K562 (cell line): ENCODE results near the gene UBTFL1. TPM values are rescaled to one million over a fixed set of nuclear protein-coding genes. Genes with fewer than 3 reads are reported as not detected.
"Not testable (repeated sequence)": the region's sequence is repeated elsewhere in the genome, so short reads cannot be mapped to it uniquely, and the experiment has no call there.

Source experiments
- ATAC-seq: fragments of 200-7000 bp; cut with Tn5 transposase; 3 replicates; pipeline ENCODE4 v1.9.1; 2020; ENCODE audit warnings: moderate library complexity
- BruUV-seq: library from RNA; stranded (reverse); fragments of 400-500 nt; replicated peaks from 2 replicates; lab custom pipeline; 2021; lab: Mats Ljungman, UMichigan
- CTCF ChIA-PET: fragments of 300-600 bp; formaldehyde crosslinking; extraction: SDS; loops from one replicate; lab custom pipeline; 2021; ENCODE audit warnings: low intra/inter-chr PET ratio; lab: Yijun Ruan, JAX
- POLR2A ChIA-PET: fragments of 300-600, 350-650 bp; sonication (Branson Sonifier 250); formaldehyde crosslinking; extraction: SDS; loops from one replicate; lab custom pipeline; 2021; ENCODE audit warnings: antibody characterized with exemption, inconsistent platforms; lab: Yijun Ruan, JAX
- DNase-seq, 4 experiments: peaks; one replicate each; pipeline versions ENCODE4 v3.0.0 to v3.0.0-alpha.2; 2011 to 2018; ENCODE audit warnings: low spot score in 3 of 4, mixed read lengths in 3 of 4; ENCODE audit errors: extremely low read depth in 1 of 4
- FAIRE-seq: peaks from 2 replicates; lab custom pipeline; 2011; peaks lifted over from hg19 to GRCh38; lab: Jason Lieb, UNC
- H2AFZ ChIP-seq: 2 replicates; pipeline ENCODE4 v1.6.0; 2011; ENCODE audit warnings: low read depth, low read length, control low read depth, inconsistent platforms
- H3K27ac ChIP-seq: fragments of 200-600 bp; 3 replicates; pipeline ENCODE4 v1.8.0; 2011; ENCODE audit warnings: low read depth, mild to moderate bottlenecking, control low read depth, inconsistent platforms, low read length, moderate library complexity, mixed read lengths; ENCODE audit errors: extremely low read depth
- H3K27me3 ChIP-seq, 2 experiments: fragments of 300-600 bp in 1 of 2; 2 replicates in 1 of 2; 3 replicates in 1 of 2; pipeline versions ENCODE4 v1.6.0 to v1.8.0; 2011; ENCODE audit warnings: inconsistent platforms in 2 of 2, low read length in 2 of 2, mild to moderate bottlenecking in 1 of 2, mixed read lengths in 1 of 2, moderate library complexity in 1 of 2; ENCODE audit not compliant: control insufficient read depth in 2 of 2, insufficient read depth in 2 of 2
- H3K36me3 ChIP-seq: fragments of 300-600 bp; 3 replicates; pipeline ENCODE4 v1.8.0; 2011; ENCODE audit warnings: mild to moderate bottlenecking, low read length, inconsistent platforms; ENCODE audit not compliant: control insufficient read depth, insufficient read depth
- H3K4me1 ChIP-seq, 2 experiments: fragments of 200-600 bp in 1 of 2; replicated peaks in 1 of 2; 2 replicates in 1 of 2; 3 replicates in 1 of 2; pipeline versions ENCODE4 v1.5.1 to v1.8.0; 2011; ENCODE audit warnings: inconsistent platforms in 2 of 2, low read length in 2 of 2, mild to moderate bottlenecking in 1 of 2, mixed read lengths in 1 of 2, moderate library complexity in 1 of 2; ENCODE audit not compliant: control insufficient read depth in 2 of 2, insufficient read depth in 2 of 2
- H3K4me2 ChIP-seq: 2 replicates; pipeline ENCODE4 v1.6.1; 2011; ENCODE audit warnings: low read length, control low read depth, inconsistent platforms, mixed read lengths; ENCODE audit not compliant: insufficient read depth
- H3K4me3 ChIP-seq: fragments of 200-600 bp; sonication (generic), shearing (Covaris generic); 2 replicates; pipeline ENCODE4 v1.5.1; 2016; ENCODE audit warnings: control low read depth, inconsistent platforms
- H3K79me2 ChIP-seq: fragments of 200-600 bp; 3 replicates; pipeline ENCODE4 v1.8.0; 2011; ENCODE audit warnings: low read length, inconsistent platforms; ENCODE audit not compliant: control insufficient read depth, insufficient read depth
- H3K9ac ChIP-seq, 2 experiments: 2 replicates each; pipeline versions ENCODE4 v1.6.0 to v1.6.1; 2011; ENCODE audit warnings: low read depth in 2 of 2, low read length in 2 of 2, control low read depth in 1 of 2, inconsistent platforms in 1 of 2, mild to moderate bottlenecking in 1 of 2, mixed read lengths in 1 of 2; ENCODE audit not compliant: insufficient read depth in 1 of 2
- H3K9me1 ChIP-seq: one replicate; pipeline ENCODE4 v1.6.0; 2011; ENCODE audit warnings: inconsistent platforms, mild to moderate bottlenecking, low read length, moderate library complexity; ENCODE audit not compliant: control insufficient read depth, insufficient read depth
- H3K9me3 ChIP-seq: replicated peaks from 2 replicates; pipeline ENCODE4 v1.5.1; 2011; ENCODE audit warnings: low read depth, low read length, inconsistent platforms; ENCODE audit not compliant: control insufficient read depth, insufficient read depth
- H4K20me1 ChIP-seq: replicated peaks from 2 replicates; pipeline ENCODE4 v1.6.1; 2011; ENCODE audit warnings: low read length, inconsistent platforms, mixed read lengths; ENCODE audit not compliant: control insufficient read depth, insufficient read depth
- L3MBTL2 ChIP-seq: fragments of 450-650 bp; IDR thresholded peaks from 2 replicates; pipeline ENCODE4 v1.6.1; 2016; ENCODE audit warnings: mild to moderate bottlenecking, moderate library complexity
- MGA ChIP-seq: fragments of 450-650 bp; IDR thresholded peaks from 2 replicates; pipeline ENCODE4 v1.6.1; 2016; ENCODE audit warnings: mild to moderate bottlenecking, moderate library complexity
- NFRKB ChIP-seq: fragments of 450-650 bp; IDR thresholded peaks from 2 replicates; pipeline ENCODE4 v1.6.1; 2016; ENCODE audit warnings: low read depth
- NRF1 ChIP-seq, 2 experiments: fragments of 450-650 bp; IDR thresholded peaks in 1 of 2; conservative IDR thresholded peaks in 1 of 2; 2 replicates each; pipeline ENCODE4 v1.6.1; 2014; ENCODE audit warnings: mild to moderate bottlenecking in 2 of 2
- TAF7 ChIP-seq: fragments of 450-650 bp; IDR thresholded peaks from 2 replicates; pipeline ENCODE4 v1.6.1; 2016; ENCODE audit warnings: missing genetic modification characterization, missing compliant biosample characterization
- WGBS: fragments of 100-300 bp; shearing (Covaris generic); methylation state at CpG from one replicate; pipeline ENCODE4 v1.1.6; 2016; ENCODE audit warnings: low coverage, mixed read lengths; ENCODE audit not compliant: insufficient coverage; ENCODE audit errors: missing lambda C conversion rate; 5-methylcytosine and 5-hydroxymethylcytosine counted together
- in situ Hi-C: fragments of 300-500 bp; cut with MboI; formaldehyde crosslinking; loops from 4 replicates; pipeline ENCODE4 v1.15.0; 2018; ENCODE audit warnings: inconsistent platforms, mixed read lengths
- intact Hi-C: fragments of 100-400 bp; cut with micrococcal nuclease; formaldehyde crosslinking; loops from 2 replicates; pipeline ENCODE4 v1.14.2; 2022
- polyA plus RNA-seq, 8 experiments: library from polyadenylated mRNA; depleted of rRNA in 4 of 8; stranded (reverse) in 5 of 8; unstranded in 3 of 8; fragments of >200 nt; fragmentation: Nextera tagmentation in 2 of 8; fragmentation: Illumina TruSeq in 1 of 8; extraction: Ambion mirVana in 2 of 8; extraction: Trizol in 1 of 8; gene quantifications; 2 replicates each; pipeline versions ENCODE4 v1.2.1 to v1.2.3, GENCODE V29; 2011 to 2014; ENCODE audit warnings: inconsistent platforms in 1 of 8, missing spikeins in 1 of 8
- total RNA-seq, 7 experiments: library from RNA; depleted of rRNA in 6 of 7; stranded (reverse); fragments of >200 nt in 6 of 7; fragmentation: Illumina TruSeq in 2 of 7; extraction: Trizol in 2 of 7; gene quantifications; 2 replicates each; pipeline versions ENCODE4 v1.2.1 to v1.2.3, GENCODE V29; 2011 to 2021; ENCODE audit warnings: low replicate concordance in 1 of 7

The UBTFL1 gene
- total and polyA plus RNA-seq, 9 of the 15 experiments (the other 6 are each of a cell fraction or from before 2014, with no cell fraction given): not detected

- H3K4me1 ChIP-seq, H2AFZ ChIP-seq, H3K9ac ChIP-seq, H3K27me3 ChIP-seq, H3K4me2 ChIP-seq, H3K27ac ChIP-seq, CTCF ChIA-PET, DNase-seq, FAIRE-seq, BruUV-seq, intact Hi-C loops, H3K4me3 ChIP-seq, H3K9me1 ChIP-seq, H3K36me3 ChIP-seq, H4K20me1 ChIP-seq, H3K9me3 ChIP-seq, H3K79me2 ChIP-seq, in situ Hi-C loops, POLR2A ChIA-PET: not testable (repeated sequence)
- peak; percentile 67 for ATAC-seq
- TF ChIP-seq L3MBTL2: 0 out of 2 replicates have a peak, but pooled peaks have one; percentile 24
- TF ChIP-seq TAF7 (tag): peak; percentile 44; the same call in 1 of the 2 replicates
- peak in 1 of 2 experiments; percentile 15; a peak in 1 of 4 replicates for TF ChIP-seq NRF1 (conservative IDR thresholded peaks at IDR 0.05 in 1 of 2, IDR thresholded peaks at IDR 0.05 in 1 of 2)
- TF ChIP-seq NFRKB: peak; percentile 55; the same call in 1 of the 2 replicates
- TF ChIP-seq MGA: peak; percentile 34; the same call in 1 of the 2 replicates
- WGBS: 0% methylated on average over 8 of the region's 28 CpGs
These were observed 9.6 kb downstream of the UBTFL1 start for GRCh38 chr11:90095230-90095924.
